ENCODE data around the gene FXYD6. TPM values are rescaled to one million over a fixed set of nuclear protein-coding genes. Genes with fewer than 3 reads are reported as not detected.

FXYD6 gene
- total RNA-seq, 2 experiments from 2014 or later = not detected

DNA sequence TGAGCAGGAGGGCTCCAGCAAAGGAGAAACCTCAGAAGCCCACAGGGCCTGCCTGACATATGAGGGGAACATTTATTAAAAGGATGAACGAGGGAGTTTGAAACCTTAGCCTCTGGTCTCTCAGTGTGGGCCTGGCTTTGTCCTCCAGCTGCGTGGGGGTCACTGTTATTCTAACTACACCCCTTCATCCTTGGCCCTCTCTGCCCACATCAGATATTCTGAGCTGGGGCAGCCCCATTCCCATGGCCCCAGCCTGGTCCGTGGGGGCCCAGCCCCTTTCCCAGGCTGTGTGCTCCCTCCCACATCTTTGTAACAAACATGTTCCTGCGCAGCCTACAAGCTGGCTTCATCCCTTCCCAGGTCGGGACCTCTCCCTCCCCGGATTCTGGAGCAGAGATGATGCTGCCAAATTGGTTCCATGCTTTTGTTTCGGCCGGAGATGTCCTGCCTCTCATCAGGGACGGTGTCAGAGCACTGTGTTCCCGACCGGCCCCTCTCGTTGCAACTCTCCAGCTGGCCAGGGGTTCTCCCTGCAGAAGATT is 4.0 kb downstream of the FXYD6 start:
- H3K4me2 ChIP-seq (ENCODE audit: low read length) = no peak overlapping the region
- H4K20me1 ChIP-seq (ENCODE audit: insufficient read depth, low read length) = no peaks in the 10 kb centered on the region
- no peak for DNase-seq (ENCODE audit: low spot score)
- no peak overlapping the region for H3K4me3 ChIP-seq (ENCODE audit: low read depth, low read length, poor library complexity, severe bottlenecking)
- H3K27ac ChIP-seq (ENCODE audit: low read depth, low read length, poor library complexity, severe bottlenecking) = no peak overlapping the region
- ChIA-PET CTCF (ENCODE audit: unreplicated experiment) (no interaction called here), POLR2A (no interaction called here)
- no TSS peak for BruUV-seq (replicated peaks)
- intact Hi-C loops (cut with micrococcal nuclease; ENCODE audit: unreplicated experiment) = no loop called here
- H2AFZ ChIP-seq (ENCODE audit: low read length) = no peak overlapping the region
- no peaks in the 10 kb centered on the region for H3K9me2 ChIP-seq (ENCODE audit: insufficient read depth, low read length)
- TF ChIP-seq, protein P1, sequence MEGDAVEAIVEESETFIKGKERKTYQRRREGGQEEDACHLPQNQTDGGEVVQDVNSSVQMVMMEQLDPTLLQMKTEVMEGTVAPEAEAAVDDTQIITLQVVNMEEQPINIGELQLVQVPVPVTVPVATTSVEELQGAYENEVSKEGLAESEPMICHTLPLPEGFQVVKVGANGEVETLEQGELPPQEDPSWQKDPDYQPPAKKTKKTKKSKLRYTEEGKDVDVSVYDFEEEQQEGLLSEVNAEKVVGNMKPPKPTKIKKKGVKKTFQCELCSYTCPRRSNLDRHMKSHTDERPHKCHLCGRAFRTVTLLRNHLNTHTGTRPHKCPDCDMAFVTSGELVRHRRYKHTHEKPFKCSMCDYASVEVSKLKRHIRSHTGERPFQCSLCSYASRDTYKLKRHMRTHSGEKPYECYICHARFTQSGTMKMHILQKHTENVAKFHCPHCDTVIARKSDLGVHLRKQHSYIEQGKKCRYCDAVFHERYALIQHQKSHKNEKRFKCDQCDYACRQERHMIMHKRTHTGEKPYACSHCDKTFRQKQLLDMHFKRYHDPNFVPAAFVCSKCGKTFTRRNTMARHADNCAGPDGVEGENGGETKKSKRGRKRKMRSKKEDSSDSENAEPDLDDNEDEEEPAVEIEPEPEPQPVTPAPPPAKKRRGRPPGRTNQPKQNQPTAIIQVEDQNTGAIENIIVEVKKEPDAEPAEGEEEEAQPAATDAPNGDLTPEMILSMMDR (conservative IDR thresholded peaks at IDR 0.05; ENCODE audit: low read length) = no peak
- no peak for TF ChIP-seq EZH2phosphoT487 (IDR thresholded peaks at IDR 0.05; ENCODE audit: borderline replicate concordance, low read depth, low read length)
- H3K36me3 ChIP-seq (ENCODE audit: insufficient read depth, low read length) = no peaks in the 10 kb centered on the region
- H3K79me2 ChIP-seq (ENCODE audit: insufficient read depth, low read depth, low read length) = no peaks in the 10 kb centered on the region
- no peaks in the 10 kb centered on the region for H3K9me3 ChIP-seq (ENCODE audit: low read length)
- H3K4me1 ChIP-seq (ENCODE audit: insufficient read depth, low read length, poor library complexity, severe bottlenecking) = no peaks in the 10 kb centered on the region

GRCh38 chr11:117871784-117872183 is 4.7 kb downstream of the FXYD6 start:
- TF ChIP-seq EZH2phosphoT487 (IDR thresholded peaks at IDR 0.05; ENCODE audit: borderline replicate concordance, low read depth, low read length) = no peak
- TF ChIP-seq, protein P1 (conservative IDR thresholded peaks at IDR 0.05; ENCODE audit: low read length) = no peak
- CTCF ChIA-PET (ENCODE audit: unreplicated experiment) = no interaction called here

DNA sequence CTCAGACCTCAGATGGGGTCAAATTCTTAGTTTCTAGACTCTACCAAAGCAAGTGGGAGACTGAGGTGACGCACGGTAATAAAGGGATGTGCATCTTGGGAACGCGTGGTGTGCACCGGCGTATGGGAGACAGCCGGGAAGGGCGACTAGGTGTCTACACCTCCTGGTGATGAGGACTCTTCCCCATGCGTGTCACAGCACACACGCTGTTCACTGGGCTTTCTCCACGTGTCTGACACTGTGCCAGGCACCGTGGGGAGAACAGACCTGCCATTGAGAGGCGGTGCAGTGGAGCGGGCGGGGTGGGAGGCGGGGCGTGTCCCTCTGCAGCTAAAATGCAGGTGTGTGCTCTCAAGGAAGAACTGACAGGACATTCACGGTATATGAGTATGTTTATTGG is 5.3 kb downstream of the FXYD6 start:
- intact Hi-C loops (cut with micrococcal nuclease; ENCODE audit: unreplicated experiment) = no loop called here
- TF ChIP-seq, protein P1 (conservative IDR thresholded peaks at IDR 0.05; ENCODE audit: low read length) = no peak
- TF ChIP-seq EZH2phosphoT487 (IDR thresholded peaks at IDR 0.05; ENCODE audit: borderline replicate concordance, low read depth, low read length) = no peak

More at GRCh38 chr11:117871784-117872183, 4.7 kb downstream of the FXYD6 start:
- DNase-seq (ENCODE audit: low spot score) = no peak
- no peak overlapping the region for H3K27ac ChIP-seq (ENCODE audit: low read depth, low read length, poor library complexity, severe bottlenecking)
- no TSS peak for BruUV-seq (replicated peaks)
- POLR2A ChIA-PET = no interaction called here
- no peak overlapping the region for H3K4me3 ChIP-seq (ENCODE audit: low read depth, low read length, poor library complexity, severe bottlenecking)
- intact Hi-C loops (cut with micrococcal nuclease; ENCODE audit: unreplicated experiment) = no loop called here
- H3K9me3 ChIP-seq (ENCODE audit: low read length) = no peaks in the 10 kb centered on the region
- no peaks in the 10 kb centered on the region for H4K20me1 ChIP-seq (ENCODE audit: insufficient read depth, low read length)
- no peaks in the 10 kb centered on the region for H3K9me2 ChIP-seq (ENCODE audit: insufficient read depth, low read length)
- no peaks in the 10 kb centered on the region for H3K36me3 ChIP-seq (ENCODE audit: insufficient read depth, low read length)
- no peaks in the 10 kb centered on the region for H3K79me2 ChIP-seq (ENCODE audit: insufficient read depth, low read depth, low read length)
- H2AFZ ChIP-seq (ENCODE audit: low read length) = no peak overlapping the region
- no peaks in the 10 kb centered on the region for H3K4me1 ChIP-seq (ENCODE audit: insufficient read depth, low read length, poor library complexity, severe bottlenecking)
- H3K4me2 ChIP-seq (ENCODE audit: low read length) = no peak overlapping the region

More for the DNA sequence above, 5.3 kb downstream of the FXYD6 start:
- H4K20me1 ChIP-seq (ENCODE audit: insufficient read depth, low read length) = no peaks in the 10 kb centered on the region
- ChIA-PET POLR2A (no interaction called here), CTCF (ENCODE audit: unreplicated experiment) (no interaction called here)
- no peaks in the 10 kb centered on the region for H3K79me2 ChIP-seq (ENCODE audit: insufficient read depth, low read depth, low read length)
- no peaks in the 10 kb centered on the region for H3K9me3 ChIP-seq (ENCODE audit: low read length)
- H3K36me3 ChIP-seq (ENCODE audit: insufficient read depth, low read length) = no peaks in the 10 kb centered on the region
- H3K4me1 ChIP-seq (ENCODE audit: insufficient read depth, low read length, poor library complexity, severe bottlenecking) = no peaks in the 10 kb centered on the region
- H2AFZ ChIP-seq (ENCODE audit: low read length) = no peak overlapping the region
- no peak for DNase-seq (ENCODE audit: low spot score)
- no peak overlapping the region for H3K27ac ChIP-seq (ENCODE audit: low read depth, low read length, poor library complexity, severe bottlenecking)
- no peak overlapping the region for H3K4me3 ChIP-seq (ENCODE audit: low read depth, low read length, poor library complexity, severe bottlenecking)
- no peak overlapping the region for H3K4me2 ChIP-seq (ENCODE audit: low read length)
- no peaks in the 10 kb centered on the region for H3K9me2 ChIP-seq (ENCODE audit: insufficient read depth, low read length)
- no TSS peak for BruUV-seq (replicated peaks)

All from OCI-LY7 (cell line).